Measurements from ENCODE around the gene MAP1LC3C. TPM values are rescaled to one million over a fixed set of nuclear protein-coding genes. Genes with fewer than 3 reads are reported as not detected.

Gene MAP1LC3C
- not detected in 2 replicates for total RNA-seq

GRCh38 chr1:241999026-241999425 is at the start of gene MAP1LC3C:
Gene MAP1LC3C (minus strand): TSS chr1:241999098. CDS start chr1:241999008, 90 bp downstream.

DNA sequence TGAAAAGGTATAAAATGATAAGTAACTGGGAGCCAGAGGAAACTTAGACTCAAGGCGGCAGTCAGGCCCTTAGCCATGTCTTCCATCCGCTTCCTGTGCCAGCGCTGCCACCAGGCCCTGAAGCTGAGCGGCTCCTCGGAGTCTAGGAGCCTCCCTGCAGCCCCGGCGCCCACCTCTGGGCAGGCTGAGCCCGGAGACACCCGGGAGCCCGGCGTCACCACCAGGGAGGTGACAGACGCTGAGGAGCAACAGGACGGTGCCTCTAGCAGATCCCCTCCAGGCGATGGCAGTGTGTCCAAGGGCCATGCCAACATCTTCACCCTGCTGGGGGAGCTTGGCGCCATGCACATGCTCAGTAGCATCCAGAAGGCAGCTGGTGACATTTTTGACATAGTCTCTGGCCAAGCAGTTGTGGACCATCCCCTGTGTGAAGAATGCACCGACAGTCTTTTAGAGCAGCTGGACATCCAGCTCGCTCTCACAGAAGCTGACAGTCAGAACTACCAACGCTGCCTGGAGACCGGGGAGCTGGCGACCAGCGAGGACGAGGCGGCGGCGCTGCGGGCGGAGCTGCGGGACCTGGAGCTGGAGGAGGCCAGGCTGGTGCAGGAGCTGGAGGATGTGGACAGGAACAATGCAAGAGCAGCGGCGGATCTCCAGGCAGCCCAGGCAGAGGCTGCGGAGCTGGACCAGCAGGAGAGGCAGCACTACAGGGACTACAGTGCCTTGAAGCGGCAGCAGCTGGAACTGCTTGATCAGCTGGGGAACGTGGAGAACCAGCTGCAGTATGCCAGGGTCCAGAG is 41.0 kb downstream of the MAP1LC3C start, which contains the start of gene BECN2:
Gene BECN2, plus strand, starts transcription at position 76 of the 803 bp plus-strand sequence. Its CDS starts 0 bp downstream, at position 76.

Other genes starting within 250 kb of the MAP1LC3C start
- gene EXO1, start 150.9 kb downstream of the MAP1LC3C start, total RNA-seq: 13.9 and 14.2 TPM in 2 replicates
- not detected in 2 replicates for gene BECN2, start 41.3 kb downstream of the MAP1LC3C start, total RNA-seq

All from mammary microvascular endothelial cell (primary cell).